ENCODE data around the gene ANKRD6.

Gene ANKRD6

DNA sequence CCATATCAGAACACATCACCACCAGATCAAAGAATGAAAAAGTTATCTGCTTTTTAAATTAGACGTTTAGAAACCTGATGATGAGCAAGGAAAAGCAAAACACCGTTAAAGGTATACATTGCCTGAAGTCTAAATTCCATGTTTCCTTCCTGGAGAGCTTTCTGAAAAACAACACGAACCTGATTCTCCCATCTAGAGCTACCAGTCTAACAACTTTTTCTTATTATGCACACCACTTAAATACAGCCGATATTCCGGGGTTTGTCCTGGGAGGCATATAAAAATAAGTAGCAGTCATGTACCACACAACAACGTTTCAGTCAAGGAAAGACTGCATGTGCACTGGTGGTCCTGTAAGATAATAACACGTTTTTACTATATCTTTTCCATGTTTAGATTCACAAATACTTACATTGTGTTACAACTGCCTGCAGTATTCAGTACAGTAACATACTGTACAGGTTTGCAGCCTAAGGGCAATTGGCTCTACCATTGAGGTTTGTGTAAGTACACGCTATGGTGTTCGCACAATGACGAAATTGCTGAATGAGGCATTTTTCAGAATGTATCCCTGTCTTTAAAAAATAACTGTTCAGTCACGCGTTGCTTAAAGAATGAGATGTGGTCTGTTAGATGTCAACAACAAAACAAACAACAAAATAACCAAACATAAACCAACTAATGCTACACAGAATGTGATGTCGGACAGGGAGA lies 224.7 kb downstream of the ANKRD6 start:
- no peak for DNase-seq (ENCODE audit: low spot score)

DNA sequence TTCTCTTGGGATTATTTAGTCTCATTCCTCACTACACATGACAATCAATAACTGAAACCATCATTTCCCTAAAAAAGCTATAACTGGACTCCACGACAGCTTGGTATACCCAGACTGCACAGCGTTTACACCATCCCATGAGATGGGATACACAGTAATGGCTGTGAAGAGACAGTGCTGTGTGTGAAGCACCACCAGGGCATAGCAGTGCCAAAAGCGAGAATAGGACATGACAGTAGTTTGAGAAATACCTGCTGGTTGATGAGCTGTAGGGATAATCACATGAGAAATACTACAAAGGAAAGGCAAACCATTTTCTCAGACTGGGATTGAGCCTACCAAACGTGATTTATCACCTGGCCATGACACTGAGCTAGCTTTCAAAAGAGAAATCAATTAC lies 228.0 kb downstream of the ANKRD6 start:
- no peak for DNase-seq (ENCODE audit: low spot score)

DNA sequence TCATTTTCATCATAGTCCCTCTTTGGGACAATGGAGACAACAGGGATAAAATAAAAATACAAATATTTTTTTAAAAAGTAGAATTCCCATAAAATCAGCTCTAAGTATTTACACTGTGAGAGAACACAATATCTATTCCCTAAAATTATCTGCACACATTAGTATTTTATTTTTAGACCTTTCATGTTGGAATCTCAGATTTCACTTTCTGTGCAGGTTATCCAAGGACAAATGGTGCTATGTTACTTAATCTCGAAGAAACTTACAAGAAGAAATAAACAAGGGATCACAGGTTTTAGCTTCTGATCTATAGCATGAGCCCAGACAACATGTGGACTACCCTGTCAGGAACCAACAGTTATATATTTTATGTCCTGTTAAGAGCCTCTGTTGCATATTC lies 228.6 kb downstream of the ANKRD6 start:
- no peak for DNase-seq (ENCODE audit: low spot score)

DNA sequence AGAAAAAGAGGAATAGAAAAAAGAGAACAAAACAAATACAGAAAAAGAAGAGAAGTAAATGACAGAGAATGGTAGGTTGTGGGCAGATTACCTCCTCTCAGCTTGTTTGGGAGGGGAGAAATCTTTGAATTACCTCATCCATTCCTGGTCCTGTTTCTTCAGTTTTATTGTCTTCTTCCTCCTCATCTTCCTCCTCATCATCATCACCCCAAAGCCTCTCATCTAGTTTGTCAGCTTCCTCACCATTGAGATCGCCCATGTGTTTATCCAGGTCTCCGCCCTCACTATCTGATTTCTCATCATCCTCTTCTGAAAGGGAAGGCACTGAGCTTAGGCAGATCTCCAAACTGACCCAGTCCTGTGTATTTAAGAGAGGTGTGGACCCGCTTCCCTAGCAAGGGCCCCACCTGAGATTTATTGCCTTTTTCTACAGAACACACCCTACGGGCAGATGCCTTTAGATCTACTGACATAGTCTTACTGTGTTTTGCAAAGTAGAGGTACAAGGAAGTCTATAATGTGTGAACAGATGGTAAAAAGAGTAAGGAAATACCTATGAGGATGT lies 229.8 kb downstream of the ANKRD6 start:
- DNase-seq (ENCODE audit: low spot score): no peak

- no peak for DNase-seq (ENCODE audit: low spot score)
Observed at GRCh38 chr6:89667872-89668556, 235.1 kb downstream of the ANKRD6 start.

GRCh38 chr6:89669002-89669401 lies 236.1 kb downstream of the ANKRD6 start:
- DNase-seq (ENCODE audit: low spot score): no peak

- DNase-seq (ENCODE audit: low spot score): no peak
Observed at GRCh38 chr6:89670935-89671565, 238.1 kb downstream of the ANKRD6 start.

GRCh38 chr6:89675949-89676748 lies 243.2 kb downstream of the ANKRD6 start:
- DNase-seq (ENCODE audit: low spot score): no peak

GRCh38 chr6:89678531-89678930 lies 245.6 kb downstream of the ANKRD6 start:
- DNase-seq (ENCODE audit: low spot score): no peak

- no peak for DNase-seq (ENCODE audit: low spot score)
Observed at GRCh38 chr6:89679215-89680120, 246.5 kb downstream of the ANKRD6 start.

DNA sequence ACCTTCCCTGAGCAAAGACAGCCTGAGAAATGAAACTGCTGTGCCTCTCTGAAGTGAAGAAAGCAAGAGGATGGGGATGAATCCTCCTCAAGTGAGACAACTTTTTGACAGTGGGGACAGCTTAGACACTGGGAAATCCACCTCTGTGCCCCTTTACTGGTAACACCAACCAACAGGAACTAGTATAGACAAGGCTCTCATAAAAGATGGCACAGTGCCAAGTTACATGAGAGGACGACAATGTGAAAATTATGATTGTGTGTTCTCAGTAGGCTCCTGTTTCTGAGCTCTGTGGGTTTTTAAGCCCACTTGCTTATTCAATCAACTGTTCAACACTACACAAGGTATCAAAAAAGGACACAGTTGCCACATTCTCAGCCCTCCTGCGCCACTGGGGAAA lies 247.2 kb downstream of the ANKRD6 start:
- DNase-seq (ENCODE audit: low spot score): no peak

DNA sequence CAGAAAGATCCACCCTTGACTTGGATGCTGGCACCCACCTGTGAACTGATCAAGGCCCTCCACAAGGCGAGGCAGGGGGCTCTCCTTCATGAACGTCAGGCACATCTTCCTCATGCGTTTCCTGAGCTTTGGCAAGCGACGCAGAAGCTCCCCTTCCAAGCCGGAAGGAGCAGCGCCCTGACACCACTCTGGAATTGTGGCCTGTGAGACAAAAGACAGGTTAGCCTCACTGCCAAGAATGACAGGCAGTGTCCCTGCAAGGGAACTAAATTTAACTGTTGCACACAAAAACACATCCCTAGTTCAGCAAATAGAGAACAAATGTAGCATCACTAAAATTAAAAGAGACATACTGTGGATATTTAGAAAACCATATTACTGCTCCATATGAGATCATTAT lies 247.6 kb downstream of the ANKRD6 start:
- DNase-seq (ENCODE audit: low spot score): no peak

- DNase-seq (ENCODE audit: low spot score): no peak
Observed at GRCh38 chr6:89681983-89682564, 249.1 kb downstream of the ANKRD6 start.

DNA sequence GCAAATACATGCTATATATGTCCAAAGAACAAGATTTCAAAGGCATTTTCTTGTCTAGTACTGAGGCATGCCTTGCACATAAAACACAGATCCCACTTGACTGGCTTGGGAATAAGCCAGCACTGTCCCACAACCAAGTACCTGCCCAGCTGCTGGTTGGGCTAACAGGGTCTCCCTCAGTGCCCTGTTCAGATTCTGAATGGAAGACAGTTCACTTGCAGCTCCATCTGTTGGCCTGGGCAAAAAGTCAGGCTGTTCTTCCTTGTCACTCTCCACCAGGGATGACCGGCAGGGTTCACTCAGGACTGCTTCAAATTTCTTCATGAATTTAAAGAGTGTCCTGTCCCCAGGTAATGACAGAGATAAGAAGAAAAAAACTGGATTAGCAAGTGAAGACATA lies 250.0 kb downstream of the ANKRD6 start:
- DNase-seq (ENCODE audit: low spot score): no peak
